ENCODE data around the gene PIGZ.

Gene PIGZ

DNA sequence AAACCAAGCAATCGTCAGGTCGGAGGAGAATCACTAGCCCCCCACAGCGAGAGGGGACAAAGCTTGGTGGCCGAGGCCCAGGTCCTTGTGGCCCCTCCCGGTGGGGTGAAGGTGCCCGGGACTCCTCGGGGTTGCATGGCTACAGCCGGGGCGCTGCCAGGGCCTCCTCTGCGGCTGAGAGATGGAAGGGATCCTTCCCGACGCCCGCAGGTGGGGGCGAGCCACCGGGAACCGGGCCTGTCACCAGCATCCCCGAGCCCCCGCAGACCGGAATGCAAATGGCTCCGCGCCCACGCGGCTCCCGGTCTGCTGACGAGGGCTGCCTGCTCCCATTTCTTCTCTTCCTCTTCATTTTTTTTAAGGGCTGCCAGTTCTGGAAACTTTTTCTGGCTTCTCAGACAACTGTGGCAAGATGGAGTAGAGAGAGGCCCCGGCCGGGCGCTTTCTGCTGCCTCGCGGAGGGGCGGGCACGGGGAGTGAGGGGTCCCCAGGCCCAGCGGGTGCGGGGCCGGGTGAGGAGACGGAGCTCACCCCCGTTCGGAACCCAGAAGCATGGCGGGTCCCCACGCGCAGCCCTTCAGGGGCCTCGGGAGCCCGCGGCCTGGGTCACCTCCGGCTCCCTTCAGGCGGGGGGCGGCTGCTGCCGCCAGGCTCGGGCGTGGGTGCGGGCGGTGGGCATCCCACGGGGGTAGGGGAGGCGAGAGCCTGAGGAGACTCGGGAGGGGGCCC is 33.5 kb upstream of the PIGZ start:
- peak; percentile 57 to 75 (median 59) for DNase-seq

DNA sequence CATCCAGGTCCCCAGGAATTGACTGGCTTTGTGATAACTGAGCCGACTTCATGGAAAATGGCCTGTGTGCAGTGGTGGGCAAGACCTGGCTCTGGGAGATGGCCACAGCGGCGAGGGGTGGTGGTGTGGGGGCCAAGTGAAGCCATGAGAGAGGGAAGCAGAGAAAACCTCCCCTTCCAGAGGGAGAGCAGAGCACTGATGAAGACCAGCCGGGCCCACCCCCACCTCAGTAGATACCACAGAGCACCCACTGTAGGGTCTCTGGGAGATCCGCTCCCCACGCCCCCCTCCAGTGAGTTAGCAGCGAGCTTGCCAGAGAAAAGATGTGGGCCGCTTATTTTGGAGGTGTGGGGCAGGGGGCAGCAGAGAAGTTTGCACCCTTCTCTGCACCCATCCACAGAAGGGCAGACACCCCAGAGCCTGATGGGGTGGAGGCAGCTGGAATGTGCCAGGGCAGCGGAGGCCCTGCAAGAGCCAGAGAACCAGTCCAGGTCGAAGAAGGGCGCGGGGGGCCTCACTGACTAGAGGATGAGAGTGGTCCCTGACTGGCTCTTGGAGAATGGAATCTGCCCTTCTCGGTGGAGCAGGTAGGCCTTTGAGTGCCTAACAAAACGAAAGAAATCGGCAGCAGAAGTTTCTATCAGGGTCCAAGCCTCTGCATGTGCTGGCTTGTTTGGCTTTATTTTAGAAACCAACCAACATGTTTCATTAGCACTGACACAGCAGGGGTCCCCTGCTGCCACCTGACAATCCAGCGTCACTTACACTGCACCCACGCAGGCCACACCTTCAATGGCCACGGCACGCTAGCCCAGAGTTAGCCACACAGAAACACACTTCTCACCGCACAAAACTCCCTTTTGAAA is 32.7 kb upstream of the PIGZ start:
- DNase-seq = no peak

DNA sequence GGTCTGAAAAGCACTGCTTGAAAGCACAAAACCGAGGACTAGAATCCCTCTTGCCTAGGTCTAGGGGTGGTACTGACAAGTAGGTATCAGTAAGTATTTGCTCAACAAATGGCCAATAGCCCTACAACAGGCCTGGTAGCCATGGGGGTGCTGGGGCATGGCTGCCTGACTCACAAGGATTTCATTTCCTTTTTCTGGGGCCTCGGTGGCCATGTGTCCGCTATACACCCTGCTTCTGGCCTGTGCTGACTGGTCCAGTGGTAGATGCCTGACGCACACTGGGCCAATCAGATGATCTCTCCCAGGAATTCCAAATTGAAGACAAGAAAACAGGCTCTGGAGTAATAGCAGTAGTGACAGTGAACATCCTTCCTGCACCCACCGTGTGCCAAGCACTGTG is 31.6 kb upstream of the PIGZ start:
- peak; percentile 60 to 62 (median 61) for DNase-seq

DNA sequence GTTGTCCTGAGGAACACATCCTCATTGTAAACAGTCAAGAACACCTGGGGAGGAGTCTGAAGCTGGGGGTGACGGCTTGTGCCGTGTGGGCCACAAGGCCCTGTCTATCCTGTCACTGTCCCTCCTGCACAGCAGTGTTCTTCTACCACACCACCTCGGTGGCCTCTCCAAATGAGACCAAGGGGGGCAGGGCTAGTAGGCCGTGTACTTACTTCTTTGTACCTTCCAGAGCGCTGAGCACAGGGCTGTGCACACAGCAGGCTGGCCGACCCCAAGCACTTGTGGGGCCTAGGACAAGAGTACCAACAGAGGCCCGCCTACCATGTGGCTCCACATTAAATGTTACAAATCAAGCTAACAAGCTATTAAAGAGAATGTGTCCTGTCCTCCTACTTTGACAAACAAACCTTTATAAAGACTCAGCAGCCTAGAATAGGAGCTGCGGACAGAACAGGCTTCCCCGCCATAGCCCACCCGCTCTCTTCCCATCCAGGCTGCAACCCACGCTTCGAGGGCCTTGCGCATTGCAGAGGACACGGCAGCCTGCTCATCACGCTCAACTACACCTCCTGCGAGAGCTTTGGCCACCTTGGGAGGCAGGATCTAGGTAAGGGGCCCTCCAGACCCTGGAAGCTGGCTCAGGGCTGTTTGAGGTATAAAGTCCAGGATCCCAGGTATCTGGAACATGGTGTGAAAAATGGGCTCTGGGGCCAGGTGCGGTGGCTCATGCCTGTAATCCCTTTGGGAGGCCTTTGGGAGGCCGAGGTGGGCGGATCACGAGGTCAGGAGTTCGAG is 30.5 kb upstream of the PIGZ start:
- DNase-seq = no peak

DNA sequence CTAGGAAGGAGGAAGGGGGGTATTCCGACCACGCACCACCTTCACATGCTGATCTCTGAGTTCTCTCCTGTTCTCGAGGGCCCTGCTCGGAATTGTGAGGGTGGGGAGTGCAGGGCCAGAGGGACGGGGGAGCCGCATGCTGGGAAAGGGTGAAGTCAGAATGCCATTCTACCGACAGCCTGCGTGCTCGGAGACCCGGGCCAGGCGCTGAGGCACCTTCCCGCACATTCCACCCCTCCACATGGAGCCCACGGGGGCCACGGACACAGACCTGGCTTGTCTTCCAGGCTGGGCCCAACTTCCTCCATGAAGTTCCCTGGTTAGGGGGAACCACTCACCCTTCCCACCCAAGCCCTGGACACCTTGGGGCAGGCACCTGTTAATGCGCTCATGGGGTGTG is 28.7 kb upstream of the PIGZ start:
- no peak for DNase-seq

DNA sequence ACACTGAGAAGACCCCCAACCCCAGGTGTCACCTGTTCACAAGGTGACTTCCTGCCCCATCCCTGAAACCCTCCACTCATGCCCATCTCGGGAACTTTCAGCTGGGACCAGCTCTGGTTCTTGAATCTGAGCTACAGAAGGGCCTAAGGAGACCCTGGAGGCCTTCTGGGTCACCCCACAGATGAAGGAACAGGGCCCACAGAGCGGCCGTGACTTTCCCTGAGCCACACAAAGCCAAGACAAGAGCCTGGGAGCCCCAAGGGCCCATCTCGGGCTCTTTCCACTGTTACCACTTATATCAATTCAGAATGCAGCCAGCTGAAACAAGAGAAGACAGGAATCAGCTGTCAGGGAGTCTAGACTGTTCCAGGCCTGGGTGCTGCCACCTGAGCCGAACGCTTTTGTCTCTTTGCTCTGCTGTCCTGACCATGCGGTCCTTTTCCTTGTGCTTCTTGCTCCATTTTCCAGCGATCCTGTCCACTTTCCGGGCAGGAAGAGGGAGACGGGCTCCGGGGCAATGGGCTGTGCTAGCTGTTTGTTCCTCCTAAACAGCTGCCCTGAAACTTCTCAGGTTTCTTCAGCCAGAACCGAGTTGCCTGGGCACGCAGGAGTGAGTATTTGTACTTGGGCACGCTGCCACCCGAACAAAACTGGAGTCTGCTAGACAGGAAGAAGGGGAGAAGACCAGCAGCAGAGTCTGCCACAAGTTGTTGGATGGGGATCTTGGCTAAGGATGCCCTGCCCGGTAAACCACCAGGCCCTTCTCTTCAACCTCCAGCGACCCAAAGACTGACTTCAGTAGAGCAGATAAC is 28.0 kb upstream of the PIGZ start:
- DNase-seq = no peak

DNA sequence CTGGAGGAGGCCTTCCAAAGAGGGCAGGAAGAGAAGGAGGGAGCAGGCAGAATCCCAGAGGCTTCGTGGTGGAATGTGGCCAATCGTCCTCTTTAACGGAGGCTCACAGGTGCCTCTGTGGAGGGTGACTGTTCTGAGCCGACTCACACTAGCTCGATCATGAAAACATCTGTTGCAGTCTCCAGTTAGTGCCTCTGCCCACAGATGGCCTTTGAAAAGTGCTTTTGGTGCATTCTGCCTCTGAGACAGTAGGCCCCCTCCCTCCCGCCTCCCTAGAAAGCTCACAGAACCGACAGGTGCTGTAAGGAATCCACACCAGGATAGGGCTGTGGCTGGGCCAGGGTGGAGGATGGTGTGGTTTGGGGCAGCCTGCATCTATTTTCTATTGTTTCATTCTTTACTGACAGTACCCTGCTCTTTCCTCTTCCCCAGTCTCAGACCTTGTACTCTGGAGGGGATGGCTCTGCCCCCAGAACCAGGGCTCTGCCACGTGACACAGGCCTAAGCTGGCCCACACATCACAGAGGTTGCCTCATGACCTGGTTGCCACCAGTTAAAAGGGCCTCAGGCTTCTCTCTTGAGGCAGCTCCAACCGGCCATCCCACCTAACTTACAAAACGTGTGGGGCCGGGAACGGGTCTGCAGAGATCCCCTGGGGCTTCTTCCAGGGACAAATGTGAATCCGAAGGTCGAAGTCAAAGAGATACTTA is 27.2 kb upstream of the PIGZ start:
- no peak for DNase-seq

DNA sequence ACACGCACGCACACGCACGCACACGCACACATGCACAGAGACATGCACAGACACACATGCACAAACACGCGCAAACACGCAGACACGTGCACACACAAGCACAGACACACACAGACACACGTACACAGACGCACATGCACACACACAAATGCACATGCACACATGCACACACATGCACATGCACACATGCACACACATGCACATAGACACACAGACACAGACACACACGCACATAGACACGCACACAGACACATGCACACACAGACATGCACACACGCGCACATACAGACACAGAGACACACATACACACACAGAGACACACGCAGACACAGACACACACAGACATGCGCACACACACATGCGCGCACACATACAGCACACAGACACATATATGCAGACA is 26.4 kb upstream of the PIGZ start:
- no peak for DNase-seq

DNA sequence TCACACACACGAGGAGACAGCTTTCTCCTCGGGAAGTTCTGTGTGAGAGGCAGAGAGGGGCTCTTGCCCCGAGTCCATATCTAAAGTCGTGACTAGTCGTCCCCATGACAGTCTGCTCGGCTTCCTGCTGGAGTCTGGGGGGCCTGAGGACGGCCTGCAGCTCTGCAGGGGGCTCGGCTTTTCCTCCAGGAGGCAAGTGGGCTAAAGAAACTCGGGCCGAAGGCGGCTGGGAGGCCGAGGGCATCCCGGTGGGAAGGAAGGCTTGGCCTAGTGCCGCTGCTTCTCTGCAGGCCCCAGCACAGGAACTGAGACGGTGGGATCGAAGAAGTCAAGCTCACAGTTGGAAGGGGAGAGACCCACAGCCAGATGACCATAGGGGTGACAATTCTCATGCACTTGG is 25.4 kb upstream of the PIGZ start:
- DNase-seq = no peak

DNA sequence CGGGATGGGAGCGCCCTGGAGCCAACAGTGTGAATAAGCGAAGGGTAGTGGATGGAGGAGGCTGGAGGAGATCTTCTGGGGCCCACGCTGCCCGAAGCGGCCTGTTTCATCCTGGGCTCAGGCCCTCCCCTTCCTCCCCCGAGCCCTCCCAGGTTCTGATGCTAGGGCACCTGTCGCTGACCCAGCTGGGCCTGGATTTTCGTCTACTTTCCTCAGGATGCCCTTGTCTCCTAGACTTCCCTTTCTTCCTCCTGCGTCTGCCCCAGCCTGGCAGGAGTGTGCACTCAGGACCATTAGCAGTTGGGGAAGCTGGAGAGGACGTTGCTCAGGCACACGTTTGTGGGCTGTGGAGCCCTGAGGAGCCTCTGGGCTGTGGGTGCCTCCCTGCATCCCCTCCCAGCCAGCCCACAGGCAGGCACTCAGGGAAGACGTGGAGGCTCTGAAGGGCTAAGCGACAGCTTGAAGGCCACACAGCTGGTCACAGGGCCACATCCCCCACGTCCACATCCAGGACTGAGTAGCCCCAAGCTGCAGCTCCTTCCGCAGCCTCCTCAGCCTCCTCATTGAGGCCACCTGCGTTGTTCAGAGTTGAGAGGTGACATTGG is 23.9 kb upstream of the PIGZ start:
- no peak for DNase-seq

DNA sequence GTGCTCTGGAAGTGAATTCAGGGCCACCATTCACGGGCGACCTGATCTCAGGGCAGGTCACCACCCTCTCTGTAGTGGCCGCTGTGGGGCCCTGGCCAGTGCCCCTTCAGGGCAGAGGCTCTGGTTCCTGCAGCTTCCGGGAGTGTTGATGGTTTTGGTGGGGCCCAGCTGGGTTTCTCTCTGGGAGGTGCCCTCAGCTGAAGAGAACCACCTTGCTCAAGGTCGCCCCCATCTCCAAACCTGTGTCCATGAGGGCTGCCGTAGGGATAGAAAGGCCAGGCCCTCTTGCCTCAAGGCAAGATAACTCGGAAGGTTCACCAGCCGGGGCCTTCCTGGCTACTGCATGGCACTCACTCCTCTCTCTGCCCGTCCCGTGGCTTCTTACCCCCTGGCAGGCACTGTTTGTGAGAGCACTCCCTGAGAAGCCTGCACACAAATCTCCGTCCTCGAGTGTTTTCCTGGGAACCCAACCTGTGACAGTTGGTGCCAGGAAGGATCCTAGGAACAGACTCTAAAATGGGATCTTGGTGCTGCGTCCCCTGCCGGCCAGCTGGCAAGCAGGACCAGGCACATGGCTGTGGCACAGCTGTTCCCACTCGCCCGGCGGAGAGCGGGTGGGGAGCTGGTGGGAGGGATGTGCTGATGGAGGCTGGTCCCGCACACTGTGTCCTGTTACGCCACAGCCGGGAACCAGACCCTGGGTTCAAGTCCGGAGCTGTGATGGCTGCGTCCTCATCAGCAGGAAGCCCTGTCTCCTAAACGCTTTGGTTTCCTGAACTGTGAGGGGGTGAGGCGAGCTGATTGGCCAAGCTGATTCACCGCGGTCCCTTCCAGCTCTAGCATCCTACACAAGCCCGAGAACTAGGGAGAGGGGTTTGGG is 23.2 kb upstream of the PIGZ start:
- no peak for DNase-seq

DNA sequence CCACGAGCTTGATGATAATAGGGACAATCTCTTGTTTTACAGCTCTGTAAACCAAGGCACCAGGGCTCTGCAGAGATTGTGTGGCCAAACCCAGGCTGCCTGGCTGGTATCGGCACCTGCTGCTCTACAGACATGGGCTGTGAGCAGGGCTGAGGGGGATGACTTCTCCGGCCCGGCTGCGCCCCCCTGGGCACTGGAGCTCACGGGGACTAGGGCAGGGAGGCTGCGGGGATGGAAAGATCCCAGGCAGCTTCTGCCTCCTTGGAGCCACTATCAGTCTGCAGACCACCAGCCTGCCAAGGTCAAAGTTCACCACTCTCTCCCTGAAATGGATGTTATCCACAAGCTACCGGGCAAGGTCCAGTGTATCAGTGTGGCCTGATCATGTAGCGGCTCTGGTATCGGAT is 22.0 kb upstream of the PIGZ start:
- no peak for DNase-seq

DNA sequence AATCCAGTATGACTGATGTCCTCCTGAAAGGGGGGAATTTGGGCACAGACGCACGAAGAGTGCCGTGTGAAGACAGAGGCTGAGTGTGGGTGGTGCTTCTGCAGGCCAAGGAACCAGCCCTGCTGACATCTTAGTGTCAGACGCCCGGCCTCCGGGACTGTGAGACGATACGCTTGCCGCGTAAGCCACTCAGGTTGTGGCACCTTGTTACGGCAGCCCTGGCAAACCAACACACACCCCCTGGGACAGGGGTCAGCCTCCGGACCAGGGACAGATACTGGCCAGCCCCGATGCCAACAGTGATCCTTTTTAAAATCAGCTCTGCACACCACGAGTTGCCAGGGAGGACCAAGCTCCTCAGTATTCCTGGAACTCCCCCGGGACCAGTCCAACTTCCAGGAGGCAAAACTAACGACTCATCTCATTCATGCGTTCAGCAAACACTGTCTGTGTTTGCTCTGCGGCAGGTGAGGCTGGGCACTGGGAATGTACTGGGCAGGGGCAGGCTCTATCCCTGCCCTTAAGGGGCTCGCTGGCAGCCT is 21.2 kb upstream of the PIGZ start:
- no peak for DNase-seq

DNA sequence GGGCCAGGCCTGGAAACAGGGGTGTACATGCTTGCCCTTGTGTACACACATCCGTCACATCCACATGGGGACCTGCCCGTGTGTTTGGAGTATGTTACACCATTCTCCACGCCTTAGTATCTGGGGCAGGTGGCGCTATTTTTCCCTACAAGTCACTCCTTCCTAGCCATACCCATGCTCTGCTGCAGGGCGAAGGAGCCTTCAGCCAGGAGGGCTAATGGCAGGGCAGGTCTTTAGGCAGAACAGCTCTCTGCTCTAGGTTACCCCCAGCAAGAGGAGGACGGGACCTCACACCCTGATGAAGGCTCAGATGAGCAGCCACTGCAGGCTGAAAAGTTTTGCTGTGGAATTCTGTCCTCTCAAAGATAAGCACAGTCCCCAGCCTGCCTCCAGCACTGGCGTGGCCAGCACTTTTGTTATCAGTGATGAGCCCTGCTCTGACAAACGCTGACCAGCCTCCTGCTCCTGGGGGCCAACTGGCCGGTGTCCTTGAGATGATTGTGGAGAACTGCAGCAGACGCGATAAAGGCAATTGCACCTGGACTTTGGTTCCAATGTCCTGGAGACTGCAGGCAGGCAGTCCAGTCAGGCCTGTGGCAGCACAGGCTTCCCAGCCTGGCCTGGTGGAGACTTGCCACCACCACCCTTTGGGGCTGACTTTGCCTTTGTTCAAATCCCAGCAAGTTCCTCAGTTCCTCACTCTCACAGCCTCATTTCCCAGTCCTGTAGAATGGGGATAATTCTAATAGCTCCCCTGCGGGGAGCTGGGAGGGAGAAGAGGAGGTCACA is 19.8 kb upstream of the PIGZ start:
- no peak for DNase-seq

DNA sequence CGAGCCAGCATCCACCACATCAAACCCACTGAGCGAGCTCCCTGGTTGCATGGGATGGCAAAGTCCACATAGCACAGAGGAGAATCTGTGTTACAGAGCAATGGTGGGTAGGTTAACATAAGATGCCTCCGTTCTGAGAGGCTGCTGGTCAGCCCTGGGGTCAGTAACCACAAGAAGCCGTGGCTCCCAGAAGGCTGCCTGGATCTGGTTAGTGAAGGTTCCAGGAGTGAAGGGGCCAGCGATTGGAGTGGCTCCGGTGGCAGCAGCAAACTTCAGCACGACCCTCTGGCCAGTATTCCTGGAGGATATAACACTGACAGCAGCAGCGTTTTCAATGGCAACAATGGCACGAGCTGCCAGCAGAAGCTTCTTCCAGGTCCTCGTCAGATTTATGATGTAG is 18.4 kb upstream of the PIGZ start:
- DNase-seq = no peak

DNA sequence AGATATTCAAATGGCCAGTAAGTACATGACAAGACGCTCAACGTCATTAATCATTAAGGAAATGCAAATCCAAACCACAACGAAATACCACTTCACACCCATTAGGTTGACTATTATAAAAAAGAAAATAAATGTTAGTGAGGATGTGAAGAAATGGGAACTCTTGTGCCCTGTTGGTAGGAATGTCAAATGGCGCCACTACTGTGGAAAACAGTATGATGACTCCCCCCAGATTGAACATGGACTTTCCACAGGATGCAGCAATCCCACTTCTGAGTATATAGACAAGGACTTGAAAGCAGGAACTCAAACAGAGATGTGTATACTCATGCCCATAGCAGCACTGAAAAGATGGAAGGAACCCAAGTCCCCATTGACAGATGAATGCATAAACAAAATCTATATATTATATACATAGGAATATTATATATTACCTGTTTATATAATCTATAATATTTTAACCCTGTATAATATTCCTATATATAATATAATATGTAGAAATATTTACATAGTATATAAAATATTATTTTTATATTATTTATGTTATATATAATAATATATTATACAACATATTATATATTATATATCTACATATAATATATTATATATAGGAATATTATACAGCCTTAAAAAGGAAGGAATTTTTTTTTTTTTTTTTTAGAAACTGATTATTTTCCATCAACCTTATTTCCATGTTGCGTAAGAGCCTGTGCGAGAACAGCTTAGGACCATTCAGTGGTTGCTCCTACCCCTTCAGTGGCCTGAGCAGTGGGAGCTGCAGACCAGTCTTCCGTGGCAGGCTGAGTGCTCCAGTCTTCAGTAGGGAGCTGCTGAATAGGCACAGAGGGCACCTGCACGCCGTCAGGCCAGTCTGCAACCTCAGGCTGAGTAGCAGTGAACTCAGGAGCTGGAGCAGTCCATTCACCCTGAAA is 17.6 kb upstream of the PIGZ start:
- peak in 1 of 3 donors; percentile 10 for DNase-seq

DNA sequence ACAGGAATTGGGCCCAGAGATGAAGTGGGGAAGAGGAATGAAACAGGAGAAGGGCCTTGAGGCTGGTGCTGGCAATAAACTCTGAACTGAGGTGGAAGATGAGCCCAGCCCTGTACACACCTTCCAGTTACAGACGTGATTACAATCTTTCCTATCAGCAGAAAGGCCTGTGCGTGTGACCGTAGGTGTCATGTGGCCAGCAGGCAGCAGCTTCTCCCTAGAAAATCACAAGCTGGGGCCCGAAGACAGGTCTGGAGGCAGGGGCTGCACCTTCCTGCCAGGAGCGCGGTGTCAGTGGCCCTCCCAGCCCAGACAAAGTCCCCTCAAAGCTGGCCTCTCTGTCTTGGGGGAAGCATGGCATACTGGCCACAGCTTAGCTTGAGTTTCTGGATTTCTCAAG is 16.7 kb upstream of the PIGZ start:
- no peak for DNase-seq

DNA sequence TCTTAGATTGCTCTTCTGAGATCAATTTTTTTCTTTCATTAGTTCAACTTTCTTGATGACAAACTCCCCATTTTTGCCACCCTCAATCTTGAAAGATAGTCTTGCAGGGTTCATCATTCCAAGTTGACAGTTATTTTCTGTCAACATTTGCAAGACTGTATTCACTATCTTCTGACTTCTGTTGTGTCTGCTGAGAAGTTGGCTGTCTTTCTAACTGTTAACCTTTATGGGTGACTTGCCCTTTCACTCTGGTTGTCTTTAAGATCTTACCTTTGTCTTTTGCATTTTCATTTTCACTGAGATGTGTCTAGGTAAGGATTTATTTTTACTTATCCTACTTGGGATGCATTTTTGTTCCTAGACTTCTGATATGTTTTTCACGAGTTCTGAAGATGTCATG is 14.6 kb upstream of the PIGZ start:
- no peak for DNase-seq
